Measurements from ENCODE around the gene ZNF646.

ZNF646 gene

DNA sequence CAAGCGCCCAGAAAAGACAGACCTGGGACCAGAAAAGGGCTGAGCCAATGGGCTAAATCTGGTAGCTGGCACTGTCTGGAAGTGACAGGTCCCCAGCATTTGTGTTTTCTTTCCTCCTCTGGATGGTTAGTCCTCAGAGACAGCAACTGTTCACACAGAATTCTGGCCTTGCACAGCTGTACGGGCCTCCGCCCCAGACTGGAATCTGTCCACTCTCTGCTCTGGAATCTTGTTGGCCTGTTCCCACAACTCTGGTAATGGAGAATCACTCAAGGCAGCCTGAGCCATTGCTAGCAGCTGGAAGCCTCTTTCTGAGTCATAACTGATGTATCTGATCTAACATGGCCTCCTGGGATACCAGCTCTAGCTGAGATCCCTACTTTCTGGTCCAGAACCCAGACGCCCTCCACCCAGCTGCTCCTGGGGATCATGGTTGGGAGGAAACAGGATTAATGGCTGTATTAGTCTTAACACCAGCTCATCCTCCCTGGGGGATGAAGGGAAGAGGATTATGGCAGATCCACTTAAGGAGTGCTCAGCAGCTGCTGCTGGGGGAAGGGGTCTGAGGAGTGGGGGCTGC is 9.2 kb upstream of the ZNF646 start:
- peak; percentile 88 to 89 for DNase-seq (ENCODE audit: low read depth in 2 of 2)

DNA sequence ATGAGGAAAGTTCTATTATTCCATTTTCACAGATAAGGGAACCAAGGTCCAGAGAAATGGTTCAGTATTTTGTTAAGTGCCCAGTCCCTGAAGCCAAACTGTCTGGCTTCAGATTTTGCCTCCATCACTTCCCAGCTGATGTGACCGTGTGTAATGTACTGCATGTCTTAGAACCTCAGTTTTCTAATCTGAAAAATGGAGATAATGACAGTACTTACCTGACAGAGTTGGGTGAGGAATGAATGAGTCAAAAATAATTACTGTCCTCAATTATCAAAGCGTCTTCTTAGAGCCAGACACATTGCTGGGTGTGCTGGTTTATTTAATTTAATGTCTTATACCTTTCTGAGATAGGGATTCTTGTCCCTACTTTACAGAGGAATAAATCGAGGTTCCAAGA is 6.9 kb upstream of the ZNF646 start:
- DNase-seq (ENCODE audit: low read depth in 2 of 2), result no peak

DNA sequence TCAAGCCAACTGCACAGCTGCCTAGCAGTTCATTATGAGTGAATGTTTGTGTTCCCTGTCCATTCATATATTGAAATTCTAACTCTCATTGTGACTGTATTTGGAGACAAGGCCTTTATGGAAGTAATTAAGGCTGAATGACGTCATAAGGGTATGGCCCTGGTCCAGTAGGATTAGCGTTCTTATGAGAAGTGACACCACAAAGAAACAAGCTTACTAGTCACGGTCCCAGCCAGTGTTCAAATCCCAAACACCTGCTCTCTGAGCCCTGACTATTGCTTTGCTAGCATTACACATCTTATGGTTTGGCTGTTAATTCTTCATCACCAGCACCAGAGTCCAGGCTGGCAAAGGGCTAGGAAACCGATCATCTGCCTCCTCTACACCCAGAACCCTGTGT is 2.4 kb upstream of the ZNF646 start:
- DNase-seq (ENCODE audit: low read depth in 2 of 2), result peak; percentile 78 to 79

- DNase-seq (ENCODE audit: low read depth in 2 of 2), result no peak
Observed at GRCh38 chr16:31072540-31073141, 1.6 kb upstream of the ZNF646 start.

DNA sequence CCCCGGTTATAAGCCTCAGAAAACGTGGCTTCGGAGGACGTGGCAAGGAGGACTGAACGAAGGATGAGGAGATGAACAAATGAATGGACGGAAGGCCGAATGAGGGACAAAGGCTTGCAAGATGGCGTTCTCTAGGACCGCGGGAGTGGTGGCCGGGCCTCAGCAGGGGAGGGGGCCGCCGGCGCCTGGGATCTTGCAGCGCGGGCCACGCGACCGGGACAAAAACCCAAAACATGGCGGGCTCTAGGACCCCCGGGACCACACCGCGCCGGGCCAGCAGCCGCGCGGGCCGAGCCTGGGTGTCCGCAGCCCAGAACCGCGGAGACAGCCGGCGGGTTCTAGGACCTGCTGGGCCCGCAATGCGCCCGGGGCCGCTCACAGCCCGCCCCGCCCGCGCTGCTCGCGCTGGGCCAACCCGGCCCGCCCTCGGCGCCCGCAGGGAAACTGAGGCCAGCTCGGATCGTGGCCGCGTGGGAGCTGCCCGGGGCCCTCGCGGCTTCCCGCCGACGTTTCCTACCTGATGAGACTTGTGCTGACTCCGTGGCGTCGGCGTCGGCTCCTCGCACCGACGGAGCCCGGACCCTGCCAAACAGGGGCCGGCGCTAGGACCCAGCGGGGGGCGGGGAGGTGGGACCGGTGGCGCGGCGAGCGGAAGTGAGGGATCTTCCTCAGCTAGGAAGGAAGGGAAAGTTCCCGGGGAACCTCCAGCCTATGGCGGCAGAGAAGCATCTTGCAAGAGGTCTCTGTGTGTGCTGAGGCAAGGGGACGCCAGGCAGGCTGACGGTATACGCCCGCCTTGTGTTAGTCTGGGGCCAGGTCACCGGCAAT is 866 bp upstream of the ZNF646 start:
- DNase-seq (ENCODE audit: low read depth in 2 of 2), result peak; percentile 73 to 76

GRCh38 chr16:31074814-31075183 is 577 bp downstream of the ZNF646 start:
- DNase-seq (ENCODE audit: low read depth in 2 of 2), result no peak

DNA sequence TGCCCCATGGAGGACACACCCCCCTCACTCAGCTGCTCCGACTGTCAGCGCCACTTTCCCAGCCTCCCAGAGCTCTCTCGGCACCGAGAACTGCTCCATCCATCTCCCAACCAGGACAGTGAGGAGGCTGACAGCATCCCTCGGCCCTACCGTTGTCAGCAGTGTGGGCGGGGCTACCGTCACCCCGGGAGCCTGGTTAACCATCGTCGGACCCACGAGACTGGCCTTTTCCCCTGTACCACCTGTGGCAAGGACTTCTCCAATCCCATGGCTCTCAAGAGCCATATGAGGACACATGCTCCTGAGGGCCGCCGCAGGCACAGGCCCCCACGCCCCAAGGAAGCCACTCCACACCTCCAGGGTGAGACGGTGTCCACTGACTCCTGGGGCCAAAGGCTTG is 2.1 kb downstream of the ZNF646 start:
- DNase-seq (ENCODE audit: low read depth in 2 of 2), result no peak

DNA sequence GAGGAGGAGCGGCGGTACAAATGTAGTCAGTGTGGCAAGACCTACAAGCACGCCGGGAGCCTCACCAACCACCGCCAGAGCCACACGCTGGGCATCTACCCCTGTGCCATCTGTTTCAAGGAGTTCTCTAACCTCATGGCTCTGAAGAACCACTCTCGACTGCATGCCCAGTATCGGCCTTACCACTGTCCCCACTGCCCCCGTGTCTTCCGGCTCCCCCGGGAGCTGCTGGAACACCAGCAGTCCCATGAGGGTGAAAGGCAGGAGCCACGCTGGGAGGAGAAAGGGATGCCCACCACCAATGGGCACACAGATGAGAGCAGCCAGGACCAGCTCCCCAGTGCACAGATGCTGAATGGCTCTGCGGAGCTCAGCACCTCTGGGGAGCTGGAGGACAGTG is 2.8 kb downstream of the ZNF646 start:
- DNase-seq (ENCODE audit: low read depth in 2 of 2), result no peak

GRCh38 chr16:31077592-31078396 is 3.6 kb downstream of the ZNF646 start:
- DNase-seq (ENCODE audit: low read depth in 2 of 2), result no peak

- DNase-seq (ENCODE audit: low read depth in 2 of 2), result no peak
Observed at GRCh38 chr16:31078597-31079341, 4.5 kb downstream of the ZNF646 start.

DNA sequence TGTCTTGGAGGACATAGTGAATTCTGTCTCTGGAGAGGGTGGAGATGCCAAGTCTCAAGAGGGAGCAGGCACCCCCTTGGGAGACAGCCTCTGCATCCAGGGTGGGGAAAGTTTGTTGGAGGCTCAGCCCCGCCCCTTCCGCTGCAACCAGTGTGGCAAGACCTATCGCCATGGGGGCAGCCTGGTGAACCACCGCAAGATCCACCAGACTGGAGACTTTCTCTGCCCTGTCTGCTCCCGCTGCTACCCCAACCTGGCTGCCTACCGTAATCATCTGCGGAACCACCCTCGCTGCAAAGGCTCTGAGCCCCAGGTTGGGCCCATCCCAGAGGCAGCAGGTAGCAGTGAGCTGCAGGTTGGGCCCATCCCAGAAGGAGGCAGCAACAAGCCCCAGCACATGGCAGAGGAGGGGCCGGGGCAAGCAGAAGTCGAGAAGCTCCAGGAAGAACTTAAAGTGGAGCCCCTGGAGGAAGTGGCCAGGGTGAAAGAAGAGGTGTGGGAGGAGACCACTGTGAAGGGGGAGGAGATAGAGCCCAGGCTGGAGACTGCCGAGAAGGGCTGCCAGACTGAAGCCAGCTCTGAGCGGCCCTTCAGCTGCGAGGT is 5.2 kb downstream of the ZNF646 start:
- no peak for DNase-seq (ENCODE audit: low read depth in 2 of 2)

DNA sequence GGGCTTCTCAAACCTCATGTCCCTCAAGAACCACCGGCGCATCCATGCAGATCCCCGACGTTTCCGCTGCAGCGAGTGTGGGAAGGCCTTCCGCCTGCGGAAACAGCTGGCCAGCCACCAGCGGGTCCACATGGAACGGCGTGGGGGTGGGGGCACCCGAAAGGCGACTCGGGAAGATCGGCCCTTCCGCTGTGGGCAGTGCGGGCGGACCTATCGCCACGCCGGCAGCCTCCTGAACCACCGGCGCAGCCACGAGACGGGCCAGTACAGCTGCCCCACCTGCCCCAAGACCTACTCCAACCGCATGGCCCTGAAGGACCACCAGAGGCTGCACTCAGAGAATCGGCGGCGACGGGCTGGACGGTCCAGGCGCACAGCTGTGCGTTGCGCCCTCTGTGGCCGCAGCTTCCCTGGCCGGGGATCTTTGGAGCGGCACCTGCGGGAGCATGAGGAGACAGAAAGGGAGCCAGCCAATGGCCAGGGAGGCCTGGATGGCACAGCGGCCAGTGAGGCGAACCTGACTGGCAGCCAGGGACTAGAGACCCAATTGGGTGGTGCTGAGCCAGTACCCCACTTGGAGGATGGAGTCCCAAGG is 5.9 kb downstream of the ZNF646 start:
- DNase-seq (ENCODE audit: low read depth in 2 of 2), result no peak

- DNase-seq (ENCODE audit: low read depth in 2 of 2), result no peak
Observed at GRCh38 chr16:31080756-31081419, 6.7 kb downstream of the ZNF646 start.

DNA sequence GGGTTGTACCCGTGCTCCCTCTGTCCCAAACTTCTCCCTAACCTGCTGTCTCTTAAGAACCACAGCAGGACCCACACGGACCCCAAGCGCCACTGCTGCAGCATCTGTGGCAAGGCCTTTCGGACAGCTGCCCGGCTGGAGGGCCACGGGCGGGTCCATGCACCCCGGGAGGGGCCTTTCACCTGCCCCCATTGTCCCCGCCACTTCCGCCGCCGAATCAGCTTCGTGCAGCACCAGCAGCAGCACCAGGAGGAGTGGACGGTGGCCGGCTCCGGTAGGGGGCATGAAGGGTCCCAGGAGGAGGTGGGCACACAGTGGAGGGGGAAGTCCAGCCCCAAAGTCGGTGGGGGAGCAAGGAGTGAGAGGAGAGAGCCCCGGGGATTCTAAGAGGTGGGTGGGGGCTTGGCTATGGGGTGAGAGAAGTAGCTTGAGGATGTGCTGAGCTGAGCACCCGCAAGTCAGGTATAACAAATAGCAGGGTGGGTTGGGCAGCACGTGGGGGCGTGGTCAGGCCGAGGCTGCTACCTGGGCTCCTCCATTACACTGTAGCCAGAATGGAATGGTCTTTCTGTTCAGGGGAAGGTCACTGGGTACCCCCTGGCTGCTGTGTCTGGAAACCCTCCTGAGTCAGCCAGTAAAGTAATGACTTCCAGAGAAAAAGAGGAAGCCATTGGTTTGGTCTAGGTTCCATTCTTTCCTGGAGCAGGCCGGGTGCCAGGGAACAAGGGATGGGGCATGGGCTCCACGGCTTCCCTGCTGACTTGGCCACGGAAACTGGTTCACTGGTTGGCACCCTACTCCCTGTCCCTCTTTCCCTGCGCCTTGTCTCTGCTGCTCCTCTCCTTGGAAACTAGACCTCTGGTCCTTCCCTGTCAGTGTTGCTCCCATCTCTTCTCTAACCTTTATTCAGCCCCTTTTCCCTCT is 7.5 kb downstream of the ZNF646 start:
- DNase-seq (ENCODE audit: low read depth in 2 of 2), result no peak

DNA sequence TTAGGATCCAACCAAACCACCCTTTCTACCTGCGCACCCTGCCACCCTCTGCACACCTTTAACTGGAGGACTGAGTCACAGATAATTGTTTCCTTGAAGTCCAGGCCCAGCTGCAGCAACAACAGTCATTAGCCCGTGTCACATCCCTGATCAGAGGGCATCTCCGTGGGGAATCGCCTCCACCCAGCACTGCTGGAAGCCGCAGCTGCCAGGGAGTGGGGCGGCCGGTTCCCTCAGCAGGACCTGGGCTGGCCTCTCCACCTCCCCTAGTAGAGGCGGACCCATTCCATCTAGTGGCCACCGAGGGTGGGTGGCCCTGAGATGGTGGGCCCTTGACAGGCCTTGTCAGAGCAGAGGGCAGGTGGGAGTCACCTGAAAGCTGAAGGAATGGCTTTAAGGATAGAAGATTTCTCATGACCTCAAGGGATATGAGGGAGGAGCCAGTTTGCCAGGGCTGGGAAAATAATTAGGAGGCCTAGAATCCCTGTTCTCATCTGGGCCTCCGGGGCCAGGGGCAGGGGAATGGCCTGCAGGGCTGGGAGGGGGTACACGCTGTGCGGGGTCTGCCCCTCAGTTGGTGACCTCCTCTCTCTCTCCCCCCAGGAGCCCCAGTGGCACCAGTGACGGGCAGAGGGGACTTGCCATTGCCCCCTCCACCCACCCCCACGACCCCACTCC is 8.3 kb downstream of the ZNF646 start:
- no peak for DNase-seq (ENCODE audit: low read depth in 2 of 2)

- no peak for DNase-seq (ENCODE audit: low read depth in 2 of 2)
Observed at GRCh38 chr16:31083081-31083480, 8.9 kb downstream of the ZNF646 start.

GRCh38 chr16:31083556-31083955 is 9.3 kb downstream of the ZNF646 start:
- no peak for DNase-seq (ENCODE audit: low read depth in 2 of 2)

DNA sequence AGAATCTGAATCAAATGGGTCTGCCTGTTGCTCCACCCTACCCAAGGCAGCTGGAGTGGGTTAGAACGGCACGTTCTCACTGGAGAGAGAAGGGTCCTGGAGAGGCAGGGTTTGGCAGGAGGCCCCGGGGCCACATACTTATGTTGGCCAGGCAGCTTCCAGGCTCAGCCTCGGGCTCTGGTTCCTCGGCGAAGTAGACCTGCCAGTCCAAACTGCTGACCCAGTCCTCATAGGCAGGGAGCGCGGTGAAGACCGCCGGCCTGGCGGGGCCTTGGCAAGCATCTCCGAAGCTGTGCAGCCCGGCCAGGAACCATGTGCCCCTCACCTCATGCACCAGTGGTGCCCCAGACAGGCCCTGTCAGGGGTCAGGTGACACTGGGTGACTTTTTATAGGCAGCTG is 9.8 kb downstream of the ZNF646 start:
- no peak for DNase-seq (ENCODE audit: low read depth in 2 of 2)
